Head of caudate nucleus (tissue), 42 donors: ENCODE measurements around the gene GRAMD4.

ENCODE experiments used
- DNase-seq, 42 donors: peaks; one replicate each; pipeline versions ENCODE4 v3.0.0 to v3.0.0-alpha.2; 2020 to 2021; ENCODE audit warnings: mixed read lengths in 7 of 42
- intact Hi-C: fragments of 100-400 bp; cut with DNase I; formaldehyde crosslinking; loops from one replicate; pipeline ENCODE4 v1.15.0; 2022

GRAMD4 gene, protein sequence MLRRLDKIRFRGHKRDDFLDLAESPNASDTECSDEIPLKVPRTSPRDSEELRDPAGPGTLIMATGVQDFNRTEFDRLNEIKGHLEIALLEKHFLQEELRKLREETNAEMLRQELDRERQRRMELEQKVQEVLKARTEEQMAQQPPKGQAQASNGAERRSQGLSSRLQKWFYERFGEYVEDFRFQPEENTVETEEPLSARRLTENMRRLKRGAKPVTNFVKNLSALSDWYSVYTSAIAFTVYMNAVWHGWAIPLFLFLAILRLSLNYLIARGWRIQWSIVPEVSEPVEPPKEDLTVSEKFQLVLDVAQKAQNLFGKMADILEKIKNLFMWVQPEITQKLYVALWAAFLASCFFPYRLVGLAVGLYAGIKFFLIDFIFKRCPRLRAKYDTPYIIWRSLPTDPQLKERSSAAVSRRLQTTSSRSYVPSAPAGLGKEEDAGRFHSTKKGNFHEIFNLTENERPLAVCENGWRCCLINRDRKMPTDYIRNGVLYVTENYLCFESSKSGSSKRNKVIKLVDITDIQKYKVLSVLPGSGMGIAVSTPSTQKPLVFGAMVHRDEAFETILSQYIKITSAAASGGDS

DNA sequence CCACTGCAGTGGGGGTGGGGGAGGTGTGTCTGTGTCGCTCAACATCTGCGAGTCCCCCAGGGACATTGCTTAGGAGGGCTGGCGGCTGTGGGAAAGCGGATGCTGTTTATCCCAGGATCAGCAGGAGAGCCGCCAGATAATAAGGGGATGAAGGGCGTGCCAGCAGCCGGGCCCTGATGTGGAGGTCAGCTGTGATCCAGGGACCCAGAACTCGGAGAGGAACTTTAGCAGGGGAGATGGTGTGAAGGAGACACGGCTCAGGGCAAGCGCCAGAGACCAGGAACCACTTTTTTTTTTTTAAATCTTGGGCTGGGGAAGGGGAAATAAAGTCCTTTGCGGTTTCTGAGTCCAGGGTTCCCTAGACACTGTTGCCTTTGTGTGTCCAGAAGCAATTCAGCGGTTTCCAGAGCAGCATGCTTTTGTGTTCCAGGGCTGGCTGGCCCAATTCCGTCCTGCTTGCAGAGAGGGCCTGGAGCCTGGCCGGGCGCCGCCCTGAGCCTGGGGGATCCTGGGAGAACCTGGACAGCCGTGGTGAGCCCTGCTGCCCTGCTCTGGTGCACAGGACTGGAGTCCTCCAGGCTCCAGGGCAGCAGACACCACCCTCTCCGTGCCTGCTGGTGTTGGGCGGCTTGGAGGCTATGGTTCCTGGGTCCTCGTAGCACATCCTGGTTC lies at the start of gene GRAMD4:
GRAMD4 (plus strand) TSS at position 557 of the 672 bp plus-strand sequence. CDS start 6,414 bp downstream, outside the sequence.
- intact Hi-C loops: no loop called here
- DNase-seq: peak; percentile 29 to 85 (median 68)

DNA sequence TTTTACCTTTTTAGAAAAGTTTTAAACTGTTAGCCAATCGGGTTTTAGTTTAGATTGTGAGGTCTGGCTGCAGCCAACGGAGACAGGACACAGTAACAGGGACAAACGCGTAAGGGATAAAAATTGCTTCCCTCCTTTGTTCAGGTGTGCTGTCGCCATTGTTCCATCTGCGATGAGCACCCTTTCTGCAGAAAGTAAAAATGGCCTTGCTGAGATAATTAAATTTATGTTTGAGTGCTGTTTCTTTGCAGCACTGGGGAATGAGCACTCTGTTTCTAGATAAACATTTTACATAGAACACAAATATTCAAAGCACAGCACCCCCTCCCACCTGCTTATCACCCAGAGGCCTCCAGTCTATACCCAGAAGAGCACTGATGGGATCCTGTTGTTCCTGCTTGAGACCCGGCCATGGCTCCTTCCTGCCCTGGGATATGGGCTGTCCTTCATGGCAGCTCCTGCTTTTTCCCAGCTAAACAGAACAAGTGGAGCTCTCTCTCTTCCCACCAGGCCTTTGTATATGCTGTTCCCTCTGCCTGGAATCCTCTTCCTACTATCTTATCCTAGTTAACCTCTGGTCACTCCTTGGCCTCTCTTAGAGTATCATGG lies 48.4 kb upstream of the GRAMD4 start:
- intact Hi-C loops: no loop called here

DNA sequence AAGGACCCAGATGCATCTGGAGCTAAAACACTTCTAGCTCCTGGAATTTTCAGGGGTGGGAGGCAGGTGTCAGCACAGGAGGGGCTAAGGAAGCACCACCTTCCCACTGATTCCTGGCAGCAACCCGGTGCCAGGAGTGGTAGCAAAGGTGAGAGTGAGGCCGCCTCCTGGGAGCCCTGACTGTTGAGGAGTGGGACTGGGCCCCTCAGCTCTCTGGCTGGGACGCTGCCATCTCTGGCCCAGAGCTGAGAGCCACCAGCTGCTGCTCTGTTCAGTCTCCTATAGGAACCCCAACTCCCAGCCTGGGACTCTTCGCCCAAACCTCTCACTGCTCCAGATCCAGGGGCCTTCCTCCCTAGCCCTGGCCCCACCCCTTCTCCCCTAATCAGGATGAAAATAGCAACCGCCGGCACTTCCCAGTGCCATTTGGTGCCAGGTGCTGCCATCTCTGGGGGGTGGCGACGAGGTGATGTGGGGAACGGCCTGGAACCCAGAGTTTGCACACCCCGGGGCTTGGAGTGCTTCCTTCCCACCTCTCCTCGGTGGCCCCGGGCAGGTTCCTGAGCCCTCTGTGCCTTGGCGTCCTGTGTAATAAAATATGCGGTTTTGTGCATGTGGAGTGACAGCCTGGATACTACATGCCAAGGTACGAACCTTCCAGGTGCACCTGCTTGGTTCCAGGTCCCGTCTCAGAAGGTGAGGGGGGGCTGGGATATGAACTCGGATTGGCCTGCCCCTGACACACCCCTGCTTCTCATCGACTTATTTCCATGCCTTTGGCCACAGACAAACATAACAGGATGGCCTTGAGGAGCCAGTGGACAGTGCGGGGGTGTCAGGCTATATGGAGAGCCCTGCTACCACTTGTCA lies 47.0 kb upstream of the GRAMD4 start:
- peak in 1 of 42 donors; percentile 8 for DNase-seq
- intact Hi-C loops: no loop called here

More for the DNA sequence above, 48.4 kb upstream of the GRAMD4 start:
- DNase-seq: no peak

DNA sequence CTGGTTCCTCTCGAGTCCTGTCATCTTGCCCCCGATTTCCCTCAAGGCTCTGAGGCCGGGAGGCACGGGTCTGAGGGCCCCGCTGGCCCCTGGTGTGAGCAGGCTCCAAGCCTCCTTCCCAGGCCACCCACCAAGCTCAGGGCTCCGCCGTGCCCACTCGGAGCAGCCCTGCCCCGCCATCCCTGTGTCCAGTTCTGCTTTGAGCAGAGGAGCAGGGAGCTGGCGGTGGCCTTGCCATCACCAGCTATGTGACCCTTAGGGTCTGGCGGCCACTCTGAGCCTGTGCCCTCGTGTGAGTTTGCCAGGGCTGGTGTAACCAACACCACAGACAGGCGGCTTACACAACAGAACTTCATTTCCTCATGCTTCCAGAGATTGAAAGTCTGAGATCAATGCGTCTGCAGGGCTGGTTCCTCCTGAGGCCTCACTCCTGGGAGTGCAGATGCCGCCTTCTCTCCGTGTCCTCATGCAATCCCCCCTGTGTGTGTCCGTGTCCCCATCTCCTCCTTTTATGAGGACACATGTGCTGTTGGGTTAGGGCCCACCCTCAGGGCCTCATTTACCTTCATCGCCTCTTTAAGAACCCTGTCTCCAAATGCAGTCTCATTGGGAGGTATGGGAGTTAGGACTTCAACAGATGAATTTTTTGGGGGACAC lies 46.3 kb upstream of the GRAMD4 start:
- DNase-seq: peak in 1 of 42 donors; percentile 2
- intact Hi-C loops: no loop called here

DNA sequence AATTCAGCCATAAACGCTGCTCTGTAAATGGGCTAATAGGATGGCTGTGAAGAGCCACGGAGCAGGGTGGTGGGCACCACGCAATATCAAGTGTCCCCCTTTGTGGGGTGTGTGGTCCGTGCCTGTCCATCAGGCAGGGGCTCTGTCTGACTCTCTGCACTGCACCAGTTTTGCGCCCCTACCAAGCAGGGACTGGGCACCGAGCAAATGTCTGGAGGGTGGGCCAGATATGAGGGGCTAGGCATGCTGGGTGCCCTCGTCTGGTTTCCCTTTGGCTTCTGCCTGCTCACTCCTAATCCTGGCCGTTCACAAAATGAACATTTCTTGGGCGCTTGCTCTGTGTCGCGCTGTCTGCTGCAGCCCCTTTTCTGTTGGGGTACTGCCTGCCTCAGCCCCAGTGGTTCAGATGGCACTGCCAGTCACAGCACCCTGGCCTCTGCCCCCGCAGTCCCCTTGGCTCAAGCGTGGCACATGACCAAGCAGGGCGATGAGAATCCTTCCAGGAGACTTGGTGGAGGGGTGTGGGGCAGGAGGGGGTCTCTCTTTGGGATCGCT lies 45.7 kb upstream of the GRAMD4 start:
- intact Hi-C loops: no loop called here
- peak in 2 of 42 donors; percentile 5 to 15 for DNase-seq

DNA sequence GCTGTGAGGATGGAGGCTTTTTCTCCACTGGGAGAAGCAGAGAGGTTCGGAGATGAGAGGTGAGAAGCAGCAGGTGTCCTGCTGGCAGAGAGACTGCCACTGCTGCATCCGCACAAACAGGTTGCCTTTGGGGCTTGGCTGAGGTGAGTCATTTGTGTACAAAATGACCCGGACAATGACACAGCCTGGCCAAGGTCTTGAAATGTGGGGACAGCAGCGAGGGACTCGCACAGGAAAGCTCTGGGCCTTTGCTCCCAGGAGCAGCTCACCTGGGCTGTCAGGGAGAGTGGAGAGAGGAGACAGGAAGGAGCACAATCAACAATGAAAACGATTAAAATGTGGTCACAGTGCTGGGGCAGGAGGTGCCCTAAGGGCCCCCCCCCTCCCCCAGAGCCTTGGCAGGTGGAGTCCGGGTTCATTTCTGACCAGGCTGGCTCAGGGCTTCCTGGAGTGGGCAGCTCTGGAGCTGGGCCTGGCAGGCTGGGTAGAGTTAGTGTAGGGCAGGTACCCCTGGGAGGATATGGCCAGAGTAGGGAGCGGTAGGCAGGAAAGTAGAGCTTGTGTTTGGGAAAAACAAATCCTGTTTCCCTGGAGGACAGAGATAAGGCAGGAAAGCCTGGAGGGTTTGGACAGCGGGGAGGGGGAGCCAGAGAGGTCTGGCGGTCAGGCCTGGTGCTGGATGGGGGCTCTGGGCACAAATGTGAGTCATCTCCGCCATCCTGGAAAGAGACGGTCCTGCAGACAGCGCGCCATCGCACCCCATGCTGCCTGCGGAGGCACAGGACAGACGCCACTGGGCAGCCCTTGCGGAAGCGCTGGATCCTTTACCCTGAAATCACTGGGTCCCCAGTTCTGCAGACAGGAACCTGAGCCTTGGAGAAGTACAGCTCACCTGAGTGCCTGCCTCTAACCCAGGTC lies 44.9 kb upstream of the GRAMD4 start:
- intact Hi-C loops: no loop called here
- peak in 2 of 42 donors; percentile 7 to 14 for DNase-seq

DNA sequence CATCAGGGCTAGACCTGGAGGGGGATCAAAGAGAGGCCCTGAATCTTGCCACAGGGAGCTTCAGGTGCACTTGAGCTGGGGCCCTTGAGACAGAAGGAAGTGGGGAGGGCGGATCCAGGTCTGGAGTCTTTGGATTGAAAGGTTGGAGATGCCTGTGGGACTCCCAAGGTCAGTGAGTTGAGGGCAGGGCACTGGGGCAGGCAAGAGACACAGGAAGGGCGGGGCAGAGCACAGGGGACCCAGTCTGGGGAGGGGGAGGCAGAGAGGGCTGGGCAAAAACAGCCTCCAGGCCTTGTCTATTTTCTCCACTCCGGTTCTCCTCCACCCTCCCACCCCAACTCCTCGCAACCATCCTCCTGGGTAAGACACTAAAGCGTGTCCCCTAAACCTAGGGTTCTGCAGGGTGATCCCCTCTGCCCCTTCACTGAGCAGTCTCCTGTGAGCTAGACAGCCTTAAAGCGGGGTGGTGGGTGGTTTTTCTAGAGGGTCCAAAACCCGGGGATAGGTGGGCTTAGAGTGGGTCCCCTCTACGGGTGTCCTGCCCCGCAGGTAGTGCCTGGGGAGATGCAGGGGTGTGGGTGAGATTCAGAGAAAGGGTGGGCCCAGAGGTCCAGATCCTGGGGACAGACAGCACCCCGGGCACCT lies 44.2 kb upstream of the GRAMD4 start:
- peak in 2 of 42 donors; percentile 7 to 9 for DNase-seq

DNA sequence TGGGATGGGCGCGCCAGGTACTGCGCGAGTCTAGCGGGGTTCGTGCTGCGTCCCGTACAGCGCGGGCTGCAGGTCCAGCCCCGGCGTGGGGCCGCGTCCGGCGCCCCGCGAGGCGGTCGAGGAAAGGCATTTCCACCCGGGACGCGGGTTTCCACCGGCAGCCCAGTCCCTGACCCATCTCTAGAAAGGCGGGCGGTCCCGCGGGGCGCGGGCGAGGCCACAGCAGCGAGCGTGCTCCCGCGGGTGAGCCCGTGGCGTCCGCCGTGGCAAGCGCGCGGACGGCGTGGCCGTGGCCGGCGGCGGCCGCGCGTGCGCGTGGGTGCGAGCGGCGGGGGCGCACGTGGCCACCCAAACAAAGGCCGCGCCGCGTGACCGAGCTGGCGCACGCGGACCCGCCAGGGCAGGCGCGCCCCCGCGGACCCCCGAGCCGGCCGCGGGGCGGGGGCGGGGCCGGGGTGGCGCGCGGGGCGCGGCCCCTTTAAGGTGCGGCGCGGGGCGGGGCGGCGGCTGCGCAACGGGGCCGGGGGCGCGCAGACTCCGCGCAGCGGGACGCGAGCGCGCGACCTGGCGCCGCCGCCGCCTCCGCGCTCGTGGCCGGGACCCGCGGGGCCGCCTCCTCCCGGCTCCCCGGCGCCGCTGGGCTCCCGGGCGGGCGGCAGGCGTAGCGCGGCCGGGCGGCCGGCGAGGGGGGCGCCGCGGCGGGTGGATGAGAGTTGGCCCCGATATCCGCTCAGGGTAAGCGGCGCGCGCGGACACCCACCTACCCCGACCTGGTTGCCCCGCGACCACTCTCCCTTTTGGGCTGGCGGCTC lies 43.4 kb upstream of the GRAMD4 start:
- DNase-seq: peak in 33 of 42 donors; percentile 34 to 77 (median 56)
- intact Hi-C loops: no loop called here

More for the DNA sequence above, 44.2 kb upstream of the GRAMD4 start:
- intact Hi-C loops: no loop called here

DNA sequence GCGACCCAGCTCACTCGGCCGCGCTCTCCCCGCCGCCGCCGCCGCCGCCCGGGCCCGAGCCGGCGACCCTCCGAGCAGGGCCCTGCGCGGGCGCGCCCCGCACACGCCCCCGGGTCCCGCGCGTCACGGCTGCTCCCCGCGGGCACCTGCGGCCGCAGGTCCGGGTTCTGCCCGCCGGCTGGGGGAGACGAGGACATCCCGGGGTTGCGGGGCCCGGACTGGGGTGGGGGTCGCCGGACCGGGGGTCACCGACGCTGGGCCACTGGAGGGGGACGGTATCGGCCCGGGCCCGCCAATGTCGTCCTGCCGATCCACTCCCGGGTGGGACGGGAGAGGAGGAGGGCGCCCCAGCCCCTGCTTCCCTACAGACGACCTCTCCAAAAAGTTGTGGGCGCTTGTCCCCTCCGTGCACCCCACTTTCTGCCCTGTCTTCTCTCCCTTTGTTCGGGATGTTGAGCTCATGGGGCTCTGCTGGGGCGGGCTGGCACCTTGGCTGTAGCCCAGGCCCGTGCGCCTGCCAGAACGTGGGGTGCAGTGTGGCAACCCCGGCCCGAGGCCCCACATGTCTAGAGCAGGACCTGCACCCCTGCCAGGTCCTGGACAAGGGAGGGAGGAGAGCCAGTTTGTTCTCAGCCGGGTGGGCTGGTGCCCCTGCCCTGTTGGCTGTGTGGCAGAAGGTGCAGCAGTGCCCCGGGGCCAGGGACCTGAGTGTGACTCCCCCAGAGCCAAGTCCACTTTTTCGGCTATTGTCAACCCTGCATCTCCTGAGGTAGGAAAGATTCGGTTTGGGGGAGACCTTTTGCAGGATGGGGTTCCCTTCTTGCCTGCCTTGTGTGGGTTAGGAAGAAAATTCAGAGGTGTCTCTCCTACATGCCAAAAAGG lies 42.6 kb upstream of the GRAMD4 start:
- DNase-seq: peak in 1 of 42 donors; percentile 21
- intact Hi-C loops: no loop called here

DNA sequence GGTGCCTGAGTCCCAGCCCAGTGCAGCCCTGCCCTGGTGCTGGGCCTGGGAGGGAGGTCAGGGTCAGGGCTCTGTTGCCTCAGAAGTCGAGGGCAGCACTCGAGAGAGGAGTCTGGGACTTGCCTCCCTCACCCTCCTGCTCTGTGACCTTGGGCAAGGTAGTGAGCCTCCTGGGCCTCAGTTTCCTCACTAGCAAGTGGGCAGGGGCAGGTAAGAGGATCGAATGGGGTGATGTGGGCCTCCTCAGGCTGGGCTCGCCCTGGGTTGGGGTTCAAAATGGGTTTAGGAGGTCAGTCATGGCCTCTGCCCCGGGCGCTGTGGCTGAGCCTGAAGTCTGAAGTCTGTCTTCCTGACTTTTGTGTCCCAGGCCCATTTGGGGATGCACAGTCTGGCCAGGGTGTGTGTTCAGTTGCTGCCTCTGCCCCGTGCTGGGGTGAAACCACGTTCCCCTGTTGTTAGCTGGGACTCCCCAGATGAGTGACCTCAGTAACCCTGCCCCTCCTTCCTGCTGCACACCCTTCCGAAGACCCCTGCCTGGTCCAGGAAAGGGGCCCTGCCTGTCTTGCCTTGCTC lies 41.8 kb upstream of the GRAMD4 start:
- intact Hi-C loops: no loop called here
- DNase-seq: peak in 1 of 42 donors; percentile 15

DNA sequence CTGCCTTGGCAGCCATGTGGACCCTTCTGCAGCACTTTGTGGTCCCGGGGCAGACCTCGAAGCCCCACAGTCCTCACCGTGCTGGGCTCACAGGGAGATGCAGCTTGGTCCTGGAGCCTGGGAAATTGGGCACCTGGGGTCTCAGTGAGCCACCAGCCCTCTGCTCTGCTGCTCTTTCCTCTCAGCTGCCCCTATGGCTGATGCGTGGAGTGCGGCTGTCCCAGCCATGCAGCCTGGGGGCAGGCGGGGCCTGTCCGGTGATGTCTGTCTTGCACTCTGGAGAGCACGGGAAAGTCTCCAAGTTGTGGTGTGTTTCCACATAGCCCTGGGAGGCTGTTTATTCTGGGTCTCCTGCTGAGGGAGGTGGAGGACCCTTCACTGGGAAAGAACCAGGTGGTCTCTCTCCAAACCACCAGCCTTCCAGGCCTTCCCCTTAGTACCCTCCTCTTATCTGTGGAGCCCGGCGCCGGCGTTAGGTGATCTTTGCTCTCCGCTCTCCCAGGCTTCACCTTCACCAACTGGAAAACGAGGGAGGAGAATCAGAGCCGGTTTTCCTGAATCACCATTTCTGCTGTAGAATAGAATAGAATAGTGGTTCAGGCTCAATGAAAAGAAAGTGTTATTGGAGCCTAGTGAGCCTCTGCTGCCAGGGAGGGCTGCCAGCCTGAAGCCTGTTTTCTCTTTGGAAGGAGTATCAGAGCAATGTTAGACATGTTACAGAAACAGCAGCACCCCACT lies 41.2 kb upstream of the GRAMD4 start:
- intact Hi-C loops: no loop called here
- DNase-seq: peak in 2 of 42 donors; percentile 19 to 54

DNA sequence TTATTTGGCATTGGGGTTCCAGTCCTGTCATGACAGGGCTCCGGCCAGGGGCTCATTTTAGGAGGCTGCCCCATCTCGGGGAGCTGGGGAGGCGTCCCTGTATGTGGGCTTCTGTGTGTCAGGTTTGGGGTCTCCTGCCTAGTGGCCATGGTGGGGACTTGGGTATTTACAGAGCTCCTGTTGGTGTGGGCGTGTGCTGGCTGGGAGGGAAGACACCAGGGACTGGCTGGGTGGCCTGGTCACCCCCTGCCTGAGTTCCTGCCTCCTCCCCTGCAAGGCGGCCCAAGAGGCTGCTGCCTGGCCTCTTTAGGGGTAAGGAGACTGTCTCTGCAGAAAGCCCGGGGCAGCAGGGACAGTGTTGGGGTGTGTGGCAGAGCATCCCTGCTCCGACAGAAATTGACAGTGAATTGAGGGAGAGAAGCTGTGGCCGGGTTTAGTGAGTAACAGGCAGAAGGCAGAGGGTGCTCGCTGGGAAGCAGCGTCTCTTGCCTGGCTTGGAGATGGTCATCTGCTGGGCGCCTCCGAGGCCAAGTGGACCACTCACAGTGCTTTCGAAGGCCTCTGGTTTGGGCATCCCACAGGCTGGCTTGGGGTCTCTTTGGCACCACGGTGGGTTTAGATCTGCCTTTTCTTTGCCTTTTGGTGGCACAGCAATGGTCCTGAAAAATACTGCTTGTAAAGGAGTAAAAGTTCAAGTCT lies 40.3 kb upstream of the GRAMD4 start:
- intact Hi-C loops: loop anchor here (10.0 kb wide), 1 partner anchor 155 kb away; the partner anchor contains the start of gene CERK
- DNase-seq: peak in 1 of 42 donors; percentile 12
